Testis (tissue), 3 donors: Measurements from ENCODE around the gene NPM1. TPM values are rescaled to one million over a fixed set of nuclear protein-coding genes. Genes with fewer than 3 reads are reported as not detected.

Source experiments
- DNase-seq: peaks from one replicate; pipeline ENCODE4 v3.0.0-alpha.2; 2019
- H3K27ac ChIP-seq, 2 donors: fragments of 200-600 bp; sonication (generic); one replicate each; pipeline ENCODE4 v1.5.1; 2019
- H3K27me3 ChIP-seq: fragments of 200-600 bp; sonication (generic); one replicate; pipeline ENCODE4 v1.5.1; 2019
- H3K36me3 ChIP-seq: fragments of 200-600 bp; sonication (generic); one replicate; pipeline ENCODE4 v1.5.1; 2017; ENCODE audit warnings: low read depth; ENCODE audit errors: missing control alignments
- H3K4me1 ChIP-seq: fragments of 200-600 bp; sonication (generic); one replicate; pipeline ENCODE4 v1.5.1; 2019
- H3K4me3 ChIP-seq, 2 donors: fragments of 200-600 bp; sonication (generic); one replicate each; pipeline ENCODE4 v1.5.1; 2017 to 2019
- H3K9me3 ChIP-seq: fragments of 200-600 bp; sonication (generic); one replicate; pipeline ENCODE4 v1.5.1; 2017
- POLR2A ChIP-seq: fragments of 450-650 bp; IDR thresholded peaks from one replicate; pipeline ENCODE4 v1.6.1; 2017; ENCODE audit warnings: antibody characterized with exemption, mild to moderate bottlenecking, moderate library complexity
- WGBS, 2 donors: methylation state at CpG; one replicate each; pipeline ENCODE4 v1.1.5; 2018; 5-methylcytosine and 5-hydroxymethylcytosine counted together
- intact Hi-C: fragments of 100-400 bp; cut with DNase I; formaldehyde crosslinking; loops from one replicate; pipeline ENCODE4 v1.15.1; 2023; ENCODE audit warnings: low total_unique reads
- microRNA-seq, 2 donors: library from miRNA; unstranded; fragments of <30 nt; microRNA quantifications; one replicate each; pipeline ENCODE4, GENCODE V29; 2016; ENCODE audit warnings: borderline number of aligned reads in 2 of 2, borderline replicate concordance in 1 of 2
- polyA plus RNA-seq: library from polyadenylated mRNA; stranded (reverse); fragments of 350-450 nt; fragmentation: Illumina TruSeq; extraction: RNeasy Lipid Tissue Mini Kit (QIAGEN cat#74804); gene quantifications from one replicate; pipeline ENCODE4 v1.2.3, GENCODE V29; 2014; ENCODE audit warnings: low read depth, low replicate concordance; ENCODE audit not compliant: insufficient read depth
- small RNA-seq, 2 donors: library from RNA; depleted of rRNA; stranded (forward); fragments of <200 nt; gene quantifications; one replicate each; pipeline ENCODE3, GENCODE V24; 2016
- total RNA-seq, 2 donors: library from RNA; depleted of rRNA; stranded (reverse); fragments of >200 nt; gene quantifications; one replicate each; pipeline ENCODE4 v1.2.3, GENCODE V29; 2016
- TF ChIP-seq, protein P1 (sequence below), 3 experiments: fragments of 450-650 bp in 2 of 3; fragments of 200-600 bp in 1 of 3; sonication (generic) in 1 of 3; IDR thresholded peaks; one replicate each; pipeline ENCODE4 v1.5.1; 2016 to 2019; ENCODE audit warnings: antibody characterized with exemption in 3 of 3, mild to moderate bottlenecking in 2 of 3, moderate library complexity in 1 of 3

Gene NPM1
- total and polyA plus RNA-seq, 3 donors from 2014 or later: 398 to 835 (median 430) TPM

DNA sequence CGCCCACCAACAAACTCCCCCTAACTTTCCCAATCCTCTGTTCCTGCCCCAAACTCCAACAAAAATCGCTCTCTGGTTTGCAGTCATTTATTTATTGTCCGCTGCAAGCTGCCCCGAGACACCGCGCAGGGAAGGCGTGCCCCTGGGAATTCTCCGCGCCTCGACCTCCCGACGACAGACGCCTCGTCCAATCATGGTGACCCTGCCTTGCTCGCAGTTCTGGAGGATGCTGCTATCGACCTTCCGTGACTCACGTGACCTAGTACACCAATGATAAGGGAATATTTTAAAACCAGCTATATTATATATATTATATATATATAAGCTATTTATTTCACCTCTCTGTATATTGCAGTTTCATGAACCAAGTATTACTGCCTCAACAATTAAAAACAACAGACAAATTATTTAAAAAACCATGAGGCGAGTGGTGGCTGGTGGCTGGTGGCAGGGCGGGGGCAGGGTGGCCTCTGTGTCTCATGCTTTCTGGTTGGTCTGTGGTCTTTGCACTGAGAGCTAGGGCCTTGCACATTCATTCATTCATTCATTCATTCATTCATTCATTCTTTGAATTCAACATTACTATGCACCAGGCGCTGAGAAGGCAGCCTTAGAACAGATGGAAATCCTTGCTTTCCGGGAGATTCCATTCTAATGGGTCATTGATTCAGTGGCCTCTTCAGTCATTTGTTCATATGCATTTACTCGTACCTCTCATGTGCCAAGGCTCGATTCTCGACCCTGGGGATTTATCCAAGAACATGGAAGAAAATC is 69.7 kb downstream of the NPM1 start:
- Histone ChIP-seq H3K36me3 (no peaks in the 10 kb centered on the region), H3K4me1 (no peaks in the 10 kb centered on the region), H3K27ac (no peak overlapping the region), H3K27me3 (no peaks in the 10 kb centered on the region), H3K4me3 (no peak overlapping the region), H3K9me3 (no peaks in the 10 kb centered on the region)
- 93 to 95% methylated on average over 25 of the region's 25 CpGs for WGBS, 2 donors
- TF ChIP-seq POLR2A: no peak
- TF ChIP-seq, protein P1, sequence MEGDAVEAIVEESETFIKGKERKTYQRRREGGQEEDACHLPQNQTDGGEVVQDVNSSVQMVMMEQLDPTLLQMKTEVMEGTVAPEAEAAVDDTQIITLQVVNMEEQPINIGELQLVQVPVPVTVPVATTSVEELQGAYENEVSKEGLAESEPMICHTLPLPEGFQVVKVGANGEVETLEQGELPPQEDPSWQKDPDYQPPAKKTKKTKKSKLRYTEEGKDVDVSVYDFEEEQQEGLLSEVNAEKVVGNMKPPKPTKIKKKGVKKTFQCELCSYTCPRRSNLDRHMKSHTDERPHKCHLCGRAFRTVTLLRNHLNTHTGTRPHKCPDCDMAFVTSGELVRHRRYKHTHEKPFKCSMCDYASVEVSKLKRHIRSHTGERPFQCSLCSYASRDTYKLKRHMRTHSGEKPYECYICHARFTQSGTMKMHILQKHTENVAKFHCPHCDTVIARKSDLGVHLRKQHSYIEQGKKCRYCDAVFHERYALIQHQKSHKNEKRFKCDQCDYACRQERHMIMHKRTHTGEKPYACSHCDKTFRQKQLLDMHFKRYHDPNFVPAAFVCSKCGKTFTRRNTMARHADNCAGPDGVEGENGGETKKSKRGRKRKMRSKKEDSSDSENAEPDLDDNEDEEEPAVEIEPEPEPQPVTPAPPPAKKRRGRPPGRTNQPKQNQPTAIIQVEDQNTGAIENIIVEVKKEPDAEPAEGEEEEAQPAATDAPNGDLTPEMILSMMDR (IDR thresholded peaks at IDR 0.05): no peak
- no peak for DNase-seq
- intact Hi-C loops: no loop called here

DNA sequence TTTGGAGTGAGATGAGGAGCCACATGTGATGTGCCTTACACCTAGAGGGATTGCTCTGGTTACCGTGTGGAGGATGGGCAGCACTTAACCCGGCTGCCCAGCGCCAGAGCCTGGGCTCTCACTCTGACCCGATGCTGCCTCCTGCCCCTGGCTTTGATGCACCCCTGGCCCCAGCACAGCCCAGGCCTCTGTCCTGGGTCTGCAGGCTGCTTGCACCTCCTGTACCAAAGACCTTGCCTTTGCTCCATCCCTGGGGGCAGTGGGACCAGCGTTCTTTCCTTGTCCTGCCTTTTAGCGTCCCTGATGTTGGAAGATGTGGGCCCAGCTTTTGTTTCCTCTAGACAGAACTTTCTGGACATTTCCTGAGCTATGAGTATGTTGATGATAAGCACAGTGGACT is 72.2 kb downstream of the NPM1 start:
- Histone ChIP-seq H3K36me3 (no peaks in the 10 kb centered on the region), H3K4me3 (no peak overlapping the region), H3K4me1 (no peaks in the 10 kb centered on the region), H3K27me3 (no peaks in the 10 kb centered on the region), H3K9me3 (no peaks in the 10 kb centered on the region), H3K27ac (no peak overlapping the region)
- WGBS, 2 donors: 84 to 85% methylated on average over 6 of the region's 6 CpGs
- TF ChIP-seq, protein P1 (IDR thresholded peaks at IDR 0.05): no peak
- TF ChIP-seq POLR2A: no peak
- no peak for DNase-seq
- intact Hi-C loops: no loop called here

Small RNA genes within 50 kb of the gene (microRNA-seq; reads per million reads assigned to microRNA genes)
- 1.4 to 2.1 reads per million in 2 donors for gene MIR3912

Small RNA genes within 50 kb of the gene (small RNA-seq; reads per million reads assigned to genes)
- gene AC091980.1 (0 reads per million in 2 donors), gene MIR3912 (0 to 0.37 reads per million in 2 donors), gene RN7SL339P (0 reads per million in 2 donors), gene SNORA70J (0 reads per million in 2 donors)

Other genes starting within 250 kb of the NPM1 start
- not detected for gene TLX3, start 78.6 kb upstream of the NPM1 start, total RNA-seq
- gene TLX3, start 78.6 kb upstream of the NPM1 start, polyA plus RNA-seq: 0.21 TPM
- gene FGF18, start 31.8 kb downstream of the NPM1 start, total RNA-seq: under 1 TPM; 0.68 to 0.79 TPM
- gene FGF18, start 31.8 kb downstream of the NPM1 start, polyA plus RNA-seq: 1.6 TPM